IMR-90 (cell line): ENCODE measurements around the gene EFCAB5. TPM values are rescaled to one million over a fixed set of nuclear protein-coding genes. Genes with fewer than 3 reads are reported as not detected.
"Not testable (repeated sequence)": the region's sequence is repeated elsewhere in the genome, so short reads cannot be mapped to it uniquely, and the experiment has no call there.

Source experiments
- ATAC-seq: fragments of 200-7000 bp; cut with Tn5 transposase; 2 replicates; pipeline ENCODE4 v1.9.1; 2020; ENCODE audit warnings: low read depth, mild to moderate bottlenecking, moderate library complexity
- BruUV-seq: library from RNA; stranded (reverse); fragments of 400-500 nt; replicated peaks from 2 replicates; lab custom pipeline; 2021; lab: Mats Ljungman, UMichigan
- CTCF ChIA-PET: fragments of 300-600 bp; formaldehyde crosslinking; extraction: SDS; loops from one replicate; lab custom pipeline; 2021; ENCODE audit warnings: antibody characterized with exemption; lab: Yijun Ruan, JAX
- POLR2A ChIA-PET: fragments of 300-600 bp; sonication (Branson Sonifier 250); formaldehyde crosslinking; loops from one replicate; lab custom pipeline; 2022; ENCODE audit warnings: antibody characterized with exemption; ENCODE audit not compliant: unreplicated experiment; lab: Charles Lee
- DNase-seq: peaks from one replicate; pipeline ENCODE4 v3.0.0; 2013
- H2AFZ ChIP-seq: replicated peaks from 2 replicates; pipeline ENCODE3; 2013; ENCODE audit warnings: low read length, mild to moderate bottlenecking; ENCODE audit not compliant: poor library complexity
- H2AK5ac ChIP-seq: 2 replicates; pipeline ENCODE4 v1.6.1; 2013; ENCODE audit warnings: low read depth, low read length, inconsistent platforms
- H2AK9ac ChIP-seq: replicated peaks from 2 replicates; pipeline ENCODE3; 2013; ENCODE audit warnings: mild to moderate bottlenecking, low read depth, low read length, moderate library complexity; ENCODE audit not compliant: poor library complexity
- H2BK120ac ChIP-seq: 2 replicates; pipeline ENCODE4 v1.6.1; 2013; ENCODE audit warnings: low read depth, low read length, inconsistent platforms
- H2BK15ac ChIP-seq: 3 replicates; pipeline ENCODE4 v1.6.1; 2013; ENCODE audit warnings: low read depth, low read length, inconsistent platforms
- H2BK20ac ChIP-seq: 2 replicates; pipeline ENCODE4 v1.6.1; 2013; ENCODE audit warnings: low read depth, mild to moderate bottlenecking, inconsistent platforms, low read length, moderate library complexity
- H2BK5ac ChIP-seq: 2 replicates; pipeline ENCODE4 v1.6.1; 2013; ENCODE audit warnings: mild to moderate bottlenecking, low read depth, low read length, inconsistent platforms; ENCODE audit not compliant: poor library complexity, severe bottlenecking
- H3K14ac ChIP-seq: replicated peaks from 2 replicates; pipeline ENCODE4 v1.6.1; 2013; ENCODE audit warnings: low read depth, low read length, inconsistent platforms
- H3K18ac ChIP-seq: 2 replicates; pipeline ENCODE4 v1.6.1; 2013; ENCODE audit warnings: low read depth, low read length, control low read depth
- H3K23ac ChIP-seq: 2 replicates; pipeline ENCODE4 v1.6.1; 2013; ENCODE audit warnings: low read depth, low read length, inconsistent platforms
- H3K27ac ChIP-seq: 2 replicates; pipeline ENCODE4 v1.5.1; 2013; ENCODE audit warnings: mild to moderate bottlenecking, control low read depth, low read length; ENCODE audit not compliant: insufficient read depth
- H3K27me3 ChIP-seq: 2 replicates; pipeline ENCODE4 v1.6.1; 2013; ENCODE audit warnings: low read length; ENCODE audit not compliant: control insufficient read depth, insufficient read depth
- H3K36me3 ChIP-seq: 2 replicates; pipeline ENCODE4 v1.6.1; 2013; ENCODE audit warnings: low read length, mixed read lengths; ENCODE audit not compliant: control insufficient read depth, insufficient read depth
- H3K4ac ChIP-seq: 2 replicates; pipeline ENCODE4 v1.6.1; 2013; ENCODE audit warnings: low read depth, low read length, inconsistent platforms
- H3K4me1 ChIP-seq: 2 replicates; pipeline ENCODE4 v1.6.1; 2013; ENCODE audit warnings: low read length, mixed read lengths; ENCODE audit not compliant: control insufficient read depth, insufficient read depth
- H3K4me2 ChIP-seq: 2 replicates; pipeline ENCODE4 v1.6.1; 2013; ENCODE audit warnings: low read depth, mild to moderate bottlenecking, control low read depth, low read length, moderate library complexity
- H3K4me3 ChIP-seq: 2 replicates; pipeline ENCODE4 v1.5.1; 2013; ENCODE audit warnings: low read depth, mild to moderate bottlenecking, control low read depth, low read length, moderate library complexity; ENCODE audit not compliant: insufficient read depth
- H3K56ac ChIP-seq: 2 replicates; pipeline ENCODE4 v1.6.1; 2013; ENCODE audit warnings: low read length, inconsistent platforms; ENCODE audit not compliant: insufficient read depth; ENCODE audit errors: extremely low read depth
- H3K79me1 ChIP-seq, 2 experiments: 2 replicates each; pipeline ENCODE4 v1.6.1; 2013; ENCODE audit warnings: low read length in 2 of 2, inconsistent platforms in 1 of 2, low read depth in 1 of 2
- H3K9ac ChIP-seq: 2 replicates; pipeline ENCODE4 v1.6.1; 2013; ENCODE audit warnings: low read depth, low read length, control low read depth
- H3K9me1 ChIP-seq: 2 replicates; pipeline ENCODE4 v1.6.1; 2013; ENCODE audit warnings: low read length, inconsistent platforms; ENCODE audit not compliant: insufficient read depth
- H3K9me3 ChIP-seq: 2 replicates; pipeline ENCODE4 v1.6.1; 2013; ENCODE audit warnings: low read length; ENCODE audit not compliant: control insufficient read depth, insufficient read depth
- H4K20me1 ChIP-seq: 2 replicates; pipeline ENCODE4 v1.6.1; 2013; ENCODE audit warnings: low read length, inconsistent platforms; ENCODE audit not compliant: insufficient read depth
- H4K5ac ChIP-seq: 2 replicates; pipeline ENCODE4 v1.6.1; 2013; ENCODE audit warnings: mild to moderate bottlenecking, low read depth, low read length, control low read depth
- H4K8ac ChIP-seq, 2 experiments: 2 replicates each; pipeline ENCODE4 v1.6.1; 2013; ENCODE audit warnings: low read depth in 2 of 2, low read length in 2 of 2, control low read depth in 1 of 2, inconsistent platforms in 1 of 2
- H4K91ac ChIP-seq: 2 replicates; pipeline ENCODE4 v1.6.1; 2013; ENCODE audit warnings: low read depth, low read length, inconsistent platforms; ENCODE audit not compliant: insufficient read depth
- BHLHE40 ChIP-seq: fragments of 150-350 bp; IDR thresholded peaks from 2 replicates; pipeline ENCODE4 v1.6.1; 2016; ENCODE audit warnings: mild to moderate bottlenecking, low read depth, low read length
- CHD1 ChIP-seq: IDR thresholded peaks from 2 replicates; pipeline ENCODE4 v1.6.1; 2012; ENCODE audit warnings: low read depth, low read length, improper control_type of control experiment
- MAFK ChIP-seq: IDR thresholded peaks from 2 replicates; pipeline ENCODE4 v1.6.1; 2012; ENCODE audit warnings: low read depth, low read length, improper control_type of control experiment
- MAZ ChIP-seq: IDR thresholded peaks from 2 replicates; pipeline ENCODE4 v1.6.1; 2012; ENCODE audit warnings: low read depth, mild to moderate bottlenecking, low read length, improper control_type of control experiment, moderate library complexity, borderline replicate concordance
- NFE2L2 ChIP-seq: fragments of 150-350 bp; IDR thresholded peaks from 2 replicates; pipeline ENCODE4 v1.6.1; 2016; ENCODE audit warnings: low read depth, mild to moderate bottlenecking, low read length
- RAD21 ChIP-seq: IDR thresholded peaks from 2 replicates; pipeline ENCODE4 v1.6.1; 2012; ENCODE audit warnings: low read length, improper control_type of control experiment
- RCOR1 ChIP-seq: IDR thresholded peaks from 2 replicates; pipeline ENCODE4 v1.6.1; 2012; ENCODE audit warnings: mild to moderate bottlenecking, low read length, improper control_type of control experiment; ENCODE audit not compliant: insufficient replicate concordance
- RFX5 ChIP-seq: IDR thresholded peaks from 2 replicates; pipeline ENCODE4 v1.8.0; 2012; ENCODE audit warnings: low read depth, mild to moderate bottlenecking, low read length, moderate library complexity
- SMC3 ChIP-seq: fragments of 150-350 bp; IDR thresholded peaks from 2 replicates; pipeline ENCODE4 v1.6.1; 2016; ENCODE audit warnings: low read depth, mild to moderate bottlenecking, antibody characterized with exemption, low read length, moderate library complexity
- WGBS, 2 experiments: methylation state at CpG; one replicate each; pipeline versions ENCODE4 v1.1.5 to v1.1.7; 2013; ENCODE audit warnings: missing lambda C conversion rate in 2 of 2; ENCODE audit not compliant: insufficient read length in 1 of 2; ENCODE audit errors: extremely low coverage in 2 of 2; 5-methylcytosine and 5-hydroxymethylcytosine counted together
- dilution Hi-C: fragments of 300-500 bp; cut with HindIII; formaldehyde crosslinking; loops from one replicate; pipeline ENCODE4 v1.14.3; 2018; ENCODE audit warnings: low sequenced_read_pairs; ENCODE audit not compliant: unreplicated experiment
- in situ Hi-C: fragments of 300-500 bp; cut with MboI; formaldehyde crosslinking; loops from 3 replicates; pipeline ENCODE4 v1.14.3; 2019; ENCODE audit warnings: low sequenced_read_pairs, inconsistent platforms, mixed read lengths
- intact Hi-C: fragments of 100-400 bp; cut with micrococcal nuclease; formaldehyde crosslinking; loops from 2 replicates; pipeline ENCODE4 v1.10.0; 2022
- polyA plus RNA-seq, 3 experiments: library from polyadenylated mRNA; depleted of rRNA; stranded (reverse); fragments of >200 nt; gene quantifications; 2 replicates each; pipeline ENCODE4 v1.2.3, GENCODE V29; 2012; ENCODE audit warnings: low replicate concordance in 1 of 3
- total RNA-seq: library from RNA; depleted of rRNA; stranded (reverse); fragments of >200 nt; gene quantifications from 2 replicates; pipeline ENCODE4 v1.2.3, GENCODE V29; 2012
- TF ChIP-seq, protein P1 (sequence below): fragments of 150-350 bp; IDR thresholded peaks from 2 replicates; pipeline ENCODE4 v1.6.1; 2016; ENCODE audit warnings: low read depth, mild to moderate bottlenecking, low read length, moderate library complexity, borderline replicate concordance

The EFCAB5 gene
- total and polyA plus RNA-seq, 2 of the 4 experiments (the other 2 are of a cell fraction), result 0.14 TPM; not detected in 1

DNA sequence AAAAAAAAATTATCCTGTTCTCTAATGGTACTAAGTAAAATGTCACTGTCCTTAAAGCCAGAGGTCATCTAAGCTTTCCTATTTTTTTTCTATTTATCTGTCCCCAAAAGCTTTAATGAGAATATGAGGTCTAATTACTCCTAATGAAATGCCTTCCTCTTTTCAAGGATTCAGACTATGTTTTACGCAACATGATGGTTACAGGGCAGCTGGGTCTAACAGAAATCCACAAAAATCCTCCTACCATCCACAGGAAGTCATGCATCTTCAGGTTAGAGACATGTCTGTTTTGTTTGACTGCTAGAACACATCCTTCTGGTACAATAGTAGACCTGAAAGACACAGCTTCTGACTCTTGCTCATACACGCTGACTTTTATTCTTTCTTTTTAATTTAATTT, 145.5 kb downstream of the EFCAB5 start:
- TF ChIP-seq RFX5, result no peak
- no peak for TF ChIP-seq CHD1
- no peak for TF ChIP-seq BHLHE40
- no peak for TF ChIP-seq MAZ
- no peak for TF ChIP-seq SMC3
- no peak for TF ChIP-seq MAFK
- TF ChIP-seq NFE2L2, result no peak
- TF ChIP-seq, protein P1, sequence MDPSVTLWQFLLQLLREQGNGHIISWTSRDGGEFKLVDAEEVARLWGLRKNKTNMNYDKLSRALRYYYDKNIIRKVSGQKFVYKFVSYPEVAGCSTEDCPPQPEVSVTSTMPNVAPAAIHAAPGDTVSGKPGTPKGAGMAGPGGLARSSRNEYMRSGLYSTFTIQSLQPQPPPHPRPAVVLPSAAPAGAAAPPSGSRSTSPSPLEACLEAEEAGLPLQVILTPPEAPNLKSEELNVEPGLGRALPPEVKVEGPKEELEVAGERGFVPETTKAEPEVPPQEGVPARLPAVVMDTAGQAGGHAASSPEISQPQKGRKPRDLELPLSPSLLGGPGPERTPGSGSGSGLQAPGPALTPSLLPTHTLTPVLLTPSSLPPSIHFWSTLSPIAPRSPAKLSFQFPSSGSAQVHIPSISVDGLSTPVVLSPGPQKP, result no peak
- TF ChIP-seq RCOR1, result no peak
- no peak for TF ChIP-seq RAD21
- Histone ChIP-seq H2AFZ (no peak overlapping the region), H3K23ac (no peak overlapping the region), H3K4me3 (no peak overlapping the region), H3K79me1 (no peaks in the 10 kb centered on the region), H4K91ac (no peak overlapping the region), H3K9me3 (no peaks in the 10 kb centered on the region), H3K27ac (no peak overlapping the region), H2BK5ac (no peak overlapping the region), H3K4me1 (no peaks in the 10 kb centered on the region; the same call in 1 of the 2 replicates), H2AK9ac (no peak overlapping the region), H3K18ac (no peak overlapping the region), H3K14ac (no peak overlapping the region), H3K9ac (no peak overlapping the region), H2BK120ac (no peak overlapping the region), H2BK20ac (no peak overlapping the region), H3K4me2 (no peak overlapping the region), H4K5ac (no peak overlapping the region), H3K9me1 (0 out of 2 replicates have a peak, but pooled peaks cover 4% of the 10 kb centered on the region), H3K27me3 (peaks cover 19% of the 10 kb centered on the region), H3K4ac (no peak overlapping the region), H3K56ac (no peak overlapping the region), H2AK5ac (no peak overlapping the region), H3K36me3 (no peaks in the 10 kb centered on the region), H2BK15ac (no peak overlapping the region), H4K8ac (no peak overlapping the region), H4K20me1 (no peaks in the 10 kb centered on the region)
- no peak for ATAC-seq
- in situ Hi-C loops, result loop anchor here (10.0 kb wide), 1 partner anchor 282 kb away; no protein-coding TSS in a partner anchor
- no CpG with 5 or more reads among the region's 2 CpGs for WGBS, 2 experiments
- ChIA-PET CTCF (no interaction called here), POLR2A (no interaction called here)
- no peak for DNase-seq
- dilution Hi-C loops, result no loop called here
- intact Hi-C loops, result no loop called here
- no TSS peak for BruUV-seq

DNA sequence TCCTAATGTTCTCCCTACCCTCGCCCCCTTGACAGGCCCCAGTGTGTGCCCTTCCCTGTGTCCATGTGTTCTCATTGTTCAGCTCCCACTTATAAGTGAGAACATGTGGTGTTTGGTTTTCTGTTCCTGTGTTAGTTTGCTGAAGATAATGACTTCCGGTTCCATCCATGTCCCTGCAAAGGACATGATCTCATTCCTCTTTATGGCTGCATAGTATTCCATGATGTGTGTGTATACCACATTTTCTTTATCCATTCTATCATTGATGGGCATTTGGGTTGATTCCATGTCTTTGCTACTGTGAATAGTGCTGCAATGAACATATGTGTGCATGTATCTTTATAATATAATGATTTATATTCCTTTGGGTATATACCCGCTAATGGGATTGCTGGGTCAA, 146.0 kb downstream of the EFCAB5 start:
- in situ Hi-C loops, result loop anchor here (10.0 kb wide), 1 partner anchor 283 kb away; no protein-coding TSS in a partner anchor
- H4K20me1 ChIP-seq, H3K9ac ChIP-seq, H2AK5ac ChIP-seq, H3K18ac ChIP-seq, intact Hi-C loops, H3K56ac ChIP-seq, H2BK120ac ChIP-seq, DNase-seq, dilution Hi-C loops, H3K4me1 ChIP-seq, H3K27ac ChIP-seq, H3K36me3 ChIP-seq, H3K4ac ChIP-seq, H2AK9ac ChIP-seq, H2BK5ac ChIP-seq, H3K9me3 ChIP-seq, CTCF ChIA-PET, H4K91ac ChIP-seq, POLR2A ChIA-PET, ATAC-seq, H3K14ac ChIP-seq, H2AFZ ChIP-seq, H4K8ac ChIP-seq, H3K4me3 ChIP-seq, BruUV-seq, H3K79me1 ChIP-seq, H3K23ac ChIP-seq, H2BK15ac ChIP-seq, H3K4me2 ChIP-seq, H2BK20ac ChIP-seq, H4K5ac ChIP-seq, H3K9me1 ChIP-seq: not testable (repeated sequence)
- H3K27me3 ChIP-seq, result peaks cover 17% of the 10 kb centered on the region
- no CpG with 5 or more reads among the region's 3 CpGs for WGBS, 2 experiments
